ENCODE data around the gene ARRB1.

- no peak for TF ChIP-seq CTCF (IDR thresholded peaks at IDR 0.05)
- TF ChIP-seq POLR2A (IDR thresholded peaks at IDR 0.05) = no peak
Observed at GRCh38 chr11:75301601-75302345, 49.7 kb downstream of the ARRB1 start.
